A673 (cell line): Measurements from ENCODE around the gene ARHGAP45. TPM values are rescaled to one million over a fixed set of nuclear protein-coding genes. Genes with fewer than 3 reads are reported as not detected.
"Not testable (repeated sequence)": the region's sequence is repeated elsewhere in the genome, so short reads cannot be mapped to it uniquely, and the experiment has no call there.

Experiments
- BruUV-seq: library from RNA; stranded (reverse); fragments of 400-500 nt; replicated peaks from 2 replicates; lab custom pipeline; 2021; lab: Mats Ljungman, UMichigan
- CTCF ChIA-PET: fragments of 300-600 bp; sonication (Branson Sonifier 250); formaldehyde crosslinking; loops from one replicate; lab custom pipeline; 2022; ENCODE audit warnings: antibody characterized with exemption; lab: Charles Lee
- POLR2A ChIA-PET: fragments of 300-600 bp; sonication (Branson Sonifier 250); formaldehyde crosslinking; loops from one replicate; lab custom pipeline; 2022; ENCODE audit warnings: antibody characterized with exemption; ENCODE audit not compliant: low non-redundant PET; lab: Charles Lee
- DNase-seq: peaks from one replicate; pipeline ENCODE4 v3.0.0-alpha.2; 2015; ENCODE audit warnings: low spot score
- H3K27ac ChIP-seq: fragments of 200-600 bp; sonication (generic); 2 replicates; pipeline ENCODE4 v1.5.1; 2016; ENCODE audit warnings: mixed run types, low read depth, mild to moderate bottlenecking, mixed read lengths, antibody characterized with exemption, low read length; ENCODE audit not compliant: poor library complexity, severe bottlenecking
- H3K27me3 ChIP-seq: fragments of 200-600 bp; sonication (generic); replicated peaks from 2 replicates; pipeline ENCODE4 v1.6.1; 2017; ENCODE audit warnings: mixed run types, low read depth, mild to moderate bottlenecking, mixed read lengths, antibody characterized with exemption, low read length; ENCODE audit not compliant: insufficient read depth, poor library complexity
- H3K36me3 ChIP-seq: fragments of 200-600 bp; sonication (generic); 2 replicates; pipeline ENCODE4 v1.6.1; 2016; ENCODE audit warnings: mixed run types, mild to moderate bottlenecking, mixed read lengths, antibody characterized with exemption, low read length; ENCODE audit not compliant: insufficient read depth, poor library complexity, severe bottlenecking
- H3K4me1 ChIP-seq: fragments of 200-600 bp; sonication (generic); 2 replicates; pipeline ENCODE4 v1.6.1; 2017; ENCODE audit warnings: mixed run types, mild to moderate bottlenecking, mixed read lengths, antibody characterized with exemption, low read length; ENCODE audit not compliant: insufficient read depth, poor library complexity, severe bottlenecking
- H3K4me3 ChIP-seq: fragments of 200-600 bp; sonication (generic); 2 replicates; pipeline ENCODE4 v1.5.1; 2016; ENCODE audit warnings: low read depth, mixed run types, mild to moderate bottlenecking, mixed read lengths, low read length; ENCODE audit not compliant: poor library complexity, severe bottlenecking
- H3K9me3 ChIP-seq: fragments of 200-600 bp; sonication (generic); 2 replicates; pipeline ENCODE4 v1.6.1; 2016; ENCODE audit warnings: mixed run types, low read depth, mild to moderate bottlenecking, mixed read lengths, antibody characterized with exemption, low read length; ENCODE audit not compliant: poor library complexity, severe bottlenecking
- EZH2 ChIP-seq: fragments of 200-600 bp; sonication (generic); IDR thresholded peaks from 2 replicates; pipeline ENCODE4 v1.6.1; 2017; ENCODE audit warnings: borderline replicate concordance, low read depth, mild to moderate bottlenecking, mixed read lengths, antibody characterized with exemption, low read length; ENCODE audit not compliant: poor library complexity, severe bottlenecking
- intact Hi-C: fragments of 100-400 bp; cut with micrococcal nuclease; formaldehyde crosslinking; loops from one replicate; pipeline ENCODE4 v1.10.0; 2022; ENCODE audit not compliant: unreplicated experiment
- total RNA-seq: library from RNA; stranded (reverse); gene quantifications from 2 replicates; pipeline ENCODE4 v1.2.3, GENCODE V29; 2021
- TF ChIP-seq, protein P1 (sequence below): fragments of 300-800, 200-600 bp; sonication (generic); conservative IDR thresholded peaks from 2 replicates; pipeline ENCODE4 v1.5.1; 2017; ENCODE audit warnings: low read depth, mild to moderate bottlenecking, antibody characterized with exemption, low read length, moderate library complexity, mixed read lengths

Gene ARHGAP45
- total RNA-seq, 1 experiment from 2014 or later = 3.2 TPM

DNA sequence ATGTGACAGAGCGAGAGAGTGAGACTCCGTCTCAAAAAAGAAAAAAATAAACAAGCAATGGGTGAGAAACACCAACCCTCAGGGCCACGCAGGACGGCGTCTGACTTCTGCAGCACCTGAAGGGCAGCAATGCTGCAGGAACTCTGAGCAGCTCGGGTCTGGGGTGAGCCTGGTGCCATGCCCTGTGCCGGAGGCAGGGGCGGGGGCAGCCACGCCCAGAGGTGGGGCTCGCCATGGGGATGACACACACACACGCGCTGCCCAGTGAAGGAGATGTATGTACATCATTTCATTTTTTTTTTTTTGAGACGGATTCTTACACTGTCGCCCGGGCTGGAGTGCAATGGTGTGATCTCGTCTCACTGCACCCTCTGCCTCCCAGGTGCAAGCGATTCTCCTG, 61.1 kb downstream of the ARHGAP45 start:
- POLR2A ChIA-PET = no interaction called here
- no peak for DNase-seq
- peaks cover 14% of the 10 kb centered on the region for H3K36me3 ChIP-seq

GRCh38 chr19:1129084-1129483, 62.1 kb downstream of the ARHGAP45 start:
- intact Hi-C loops, H3K9me3 ChIP-seq, DNase-seq, POLR2A ChIA-PET, BruUV-seq, H3K27ac ChIP-seq, H3K4me3 ChIP-seq, H3K27me3 ChIP-seq, H3K36me3 ChIP-seq: not testable (repeated sequence)
- peaks cover 24% of the 10 kb centered on the region for H3K4me1 ChIP-seq
- CTCF ChIA-PET = interaction anchor here (0.5 to 1.4 kb wide), 2 partner anchors 16 to 22 kb away, joined by 4 to 7 read pairs; no protein-coding TSS in a partner anchor

More for the DNA sequence above, 61.1 kb downstream of the ARHGAP45 start:
- no TSS peak for BruUV-seq
- H3K4me3 ChIP-seq = no peak overlapping the region
- H3K9me3 ChIP-seq = no peaks in the 10 kb centered on the region
- intact Hi-C loops = no loop called here
- no peaks in the 10 kb centered on the region for H3K27me3 ChIP-seq
- CTCF ChIA-PET = interaction anchor here (1.4 kb wide), 1 partner anchor 15 kb away, joined by 4 read pairs; no protein-coding TSS in a partner anchor
- peaks cover 24% of the 10 kb centered on the region for H3K4me1 ChIP-seq
- H3K27ac ChIP-seq = no peak overlapping the region
- TF ChIP-seq, protein P1, sequence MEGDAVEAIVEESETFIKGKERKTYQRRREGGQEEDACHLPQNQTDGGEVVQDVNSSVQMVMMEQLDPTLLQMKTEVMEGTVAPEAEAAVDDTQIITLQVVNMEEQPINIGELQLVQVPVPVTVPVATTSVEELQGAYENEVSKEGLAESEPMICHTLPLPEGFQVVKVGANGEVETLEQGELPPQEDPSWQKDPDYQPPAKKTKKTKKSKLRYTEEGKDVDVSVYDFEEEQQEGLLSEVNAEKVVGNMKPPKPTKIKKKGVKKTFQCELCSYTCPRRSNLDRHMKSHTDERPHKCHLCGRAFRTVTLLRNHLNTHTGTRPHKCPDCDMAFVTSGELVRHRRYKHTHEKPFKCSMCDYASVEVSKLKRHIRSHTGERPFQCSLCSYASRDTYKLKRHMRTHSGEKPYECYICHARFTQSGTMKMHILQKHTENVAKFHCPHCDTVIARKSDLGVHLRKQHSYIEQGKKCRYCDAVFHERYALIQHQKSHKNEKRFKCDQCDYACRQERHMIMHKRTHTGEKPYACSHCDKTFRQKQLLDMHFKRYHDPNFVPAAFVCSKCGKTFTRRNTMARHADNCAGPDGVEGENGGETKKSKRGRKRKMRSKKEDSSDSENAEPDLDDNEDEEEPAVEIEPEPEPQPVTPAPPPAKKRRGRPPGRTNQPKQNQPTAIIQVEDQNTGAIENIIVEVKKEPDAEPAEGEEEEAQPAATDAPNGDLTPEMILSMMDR = no peak
- no peak for TF ChIP-seq EZH2

DNA sequence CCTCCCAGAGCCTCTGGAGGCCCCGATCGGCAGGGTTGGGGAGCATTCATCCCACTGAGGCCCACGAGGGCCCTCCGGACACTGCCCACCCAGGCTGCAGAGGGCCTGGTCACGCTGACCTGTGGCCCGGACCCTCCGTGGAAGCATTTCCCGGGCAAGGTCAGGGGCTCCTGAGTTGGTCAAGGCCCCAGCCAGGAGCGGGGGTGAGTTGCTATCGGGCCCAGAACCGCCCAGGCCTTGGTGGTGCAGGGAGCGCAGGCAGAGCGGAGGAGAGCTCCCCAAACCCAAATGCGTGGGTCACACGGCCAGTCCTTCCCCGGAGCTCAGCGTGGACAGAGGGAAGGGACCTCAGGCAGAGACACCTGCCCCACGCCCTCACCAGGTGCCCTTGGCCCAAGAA, 62.6 kb downstream of the ARHGAP45 start:
- H3K4me1 ChIP-seq = peaks cover 24% of the 10 kb centered on the region
- TF ChIP-seq, protein P1 = no peak
- TF ChIP-seq EZH2 = no peak
- no peaks in the 10 kb centered on the region for H3K9me3 ChIP-seq
- no peaks in the 10 kb centered on the region for H3K27me3 ChIP-seq
- ChIA-PET POLR2A (no interaction called here), CTCF (interaction anchor here (0.5 to 1.4 kb wide), 2 partner anchors 16 to 21 kb away, joined by 4 to 7 read pairs; no protein-coding TSS in a partner anchor)
- H3K4me3 ChIP-seq = no peak overlapping the region
- no TSS peak for BruUV-seq
- DNase-seq = no peak
- H3K36me3 ChIP-seq = peaks cover 6% of the 10 kb centered on the region
- no peak overlapping the region for H3K27ac ChIP-seq
- intact Hi-C loops = no loop called here
